Osteoblast (primary cell): ENCODE data around the gene IL31RA. TPM values are rescaled to one million over a fixed set of nuclear protein-coding genes. Genes with fewer than 3 reads are reported as not detected.

Experiments
- DNase-seq: peaks from one replicate; pipeline ENCODE4 v3.0.0; 2011; ENCODE audit warnings: low spot score, mixed read lengths; ENCODE audit not compliant: insufficient read length; ENCODE audit errors: missing footprints
- H2AFZ ChIP-seq: 2 replicates; pipeline ENCODE4 v1.6.0; 2011; ENCODE audit warnings: mild to moderate bottlenecking, low read length
- H3K27ac ChIP-seq: 2 replicates; pipeline ENCODE4 v1.5.1; 2011; ENCODE audit warnings: mild to moderate bottlenecking, low read depth, low read length, moderate library complexity
- H3K27me3 ChIP-seq: 2 replicates; pipeline ENCODE4 v1.6.0; 2012; ENCODE audit warnings: mild to moderate bottlenecking, control low read depth, inconsistent platforms, low read length, moderate library complexity; ENCODE audit not compliant: insufficient read depth
- H3K36me3 ChIP-seq: 2 replicates; pipeline ENCODE4 v1.5.1; 2011; ENCODE audit warnings: mild to moderate bottlenecking, low read length, control low read depth, moderate library complexity; ENCODE audit not compliant: insufficient read depth
- H3K4me1 ChIP-seq: 2 replicates; pipeline ENCODE4 v1.5.1; 2011; ENCODE audit warnings: mild to moderate bottlenecking, low read length, control low read depth, moderate library complexity; ENCODE audit not compliant: insufficient read depth
- H3K4me2 ChIP-seq: 2 replicates; pipeline ENCODE4 v1.6.0; 2011; ENCODE audit warnings: mild to moderate bottlenecking, low read length; ENCODE audit not compliant: insufficient read depth
- H3K4me3 ChIP-seq: fragments of 200-600 bp; sonication (generic); 3 replicates; pipeline ENCODE4 v1.5.1; 2012; ENCODE audit warnings: mild to moderate bottlenecking, low read length, inconsistent platforms; ENCODE audit not compliant: insufficient read depth
- H3K79me2 ChIP-seq: 2 replicates; pipeline ENCODE4 v1.6.0; 2012; ENCODE audit warnings: mild to moderate bottlenecking, low read length, control low read depth, inconsistent platforms; ENCODE audit not compliant: insufficient read depth
- H3K9me3 ChIP-seq: 2 replicates; pipeline ENCODE4 v1.5.1; 2011; ENCODE audit warnings: low read depth, low read length, control low read depth
- H4K20me1 ChIP-seq: 2 replicates; pipeline ENCODE4 v1.6.0; 2012; ENCODE audit warnings: mild to moderate bottlenecking, low read length, control low read depth; ENCODE audit not compliant: insufficient read depth
- CTCF ChIP-seq: IDR thresholded peaks from 2 replicates; pipeline ENCODE4 v1.5.1; 2011; ENCODE audit warnings: mild to moderate bottlenecking, low read depth, low read length, moderate library complexity; ENCODE audit errors: extremely low read depth
- total RNA-seq: library from RNA; depleted of rRNA; stranded (reverse); fragments of >200 nt; gene quantifications from 2 replicates; pipeline ENCODE4 v1.2.3, GENCODE V29; 2012

IL31RA gene
- total RNA-seq, 1 donor: 0.36 TPM

- Histone ChIP-seq H3K9me3 (no peaks in the 10 kb centered on the region), H3K36me3 (no peaks in the 10 kb centered on the region), H3K4me1 (peaks cover 5% of the 10 kb centered on the region), H3K27me3 (no peaks in the 10 kb centered on the region), H2AFZ (no peak overlapping the region), H3K79me2 (no peaks in the 10 kb centered on the region), H3K4me2 (no peak overlapping the region), H4K20me1 (no peaks in the 10 kb centered on the region), H3K27ac (no peak overlapping the region), H3K4me3 (no peak overlapping the region)
- DNase-seq: no peak
- TF ChIP-seq CTCF: no peak
Observed at GRCh38 chr5:55925181-55925580, 74.0 kb downstream of the IL31RA start.

GRCh38 chr5:55925712-55926111 is 74.6 kb downstream of the IL31RA start:
- Histone ChIP-seq H2AFZ (no peak overlapping the region), H3K4me2 (no peak overlapping the region), H3K27ac (no peak overlapping the region), H3K79me2 (no peaks in the 10 kb centered on the region), H3K4me3 (no peak overlapping the region), H3K9me3 (no peaks in the 10 kb centered on the region), H4K20me1 (no peaks in the 10 kb centered on the region), H3K36me3 (no peaks in the 10 kb centered on the region), H3K27me3 (no peaks in the 10 kb centered on the region), H3K4me1 (peaks cover 5% of the 10 kb centered on the region)
- TF ChIP-seq CTCF: no peak
- no peak for DNase-seq

- Histone ChIP-seq H3K4me3 (no peak overlapping the region), H3K4me2 (no peak overlapping the region), H3K4me1 (peaks cover 5% of the 10 kb centered on the region), H3K9me3 (no peaks in the 10 kb centered on the region), H4K20me1 (no peaks in the 10 kb centered on the region), H2AFZ (no peak overlapping the region), H3K27me3 (no peaks in the 10 kb centered on the region), H3K79me2 (no peaks in the 10 kb centered on the region), H3K27ac (no peak overlapping the region), H3K36me3 (no peaks in the 10 kb centered on the region)
- no peak for DNase-seq
- no peak for TF ChIP-seq CTCF
Observed at GRCh38 chr5:55926476-55926875, 75.3 kb downstream of the IL31RA start.

- H3K79me2 ChIP-seq: no peaks in the 10 kb centered on the region
- H3K4me3 ChIP-seq: no peak overlapping the region
- H2AFZ ChIP-seq: no peak overlapping the region
- no peaks in the 10 kb centered on the region for H3K9me3 ChIP-seq
- no peaks in the 10 kb centered on the region for H3K27me3 ChIP-seq
- no peaks in the 10 kb centered on the region for H3K36me3 ChIP-seq
- no peak for TF ChIP-seq CTCF
- peaks cover 5% of the 10 kb centered on the region for H3K4me1 ChIP-seq
- no peak overlapping the region for H3K27ac ChIP-seq
- no peak overlapping the region for H3K4me2 ChIP-seq
- no peaks in the 10 kb centered on the region for H4K20me1 ChIP-seq
- DNase-seq: no peak
Observed at GRCh38 chr5:55927861-55928655, 76.9 kb downstream of the IL31RA start.
